ENCODE results near the gene LTBP2.
"Not testable (repeated sequence)": the region's sequence is repeated elsewhere in the genome, so short reads cannot be mapped to it uniquely, and the experiment has no call there.

The LTBP2 gene

GRCh38 chr14:74463697-74464096, 148.3 kb downstream of the LTBP2 start:
- Histone ChIP-seq H3K4me3 (ENCODE audit: low read length) (no peak overlapping the region), H3K4me1 (ENCODE audit: control insufficient read depth, insufficient read depth, low read length) (peaks cover 5% of the 10 kb centered on the region), H3K27me3 (replicated peaks; ENCODE audit: control insufficient read depth, insufficient read depth, low read length) (peaks cover 15% of the 10 kb centered on the region), H3K9me3 (ENCODE audit: control insufficient read depth, low read length) (no peaks in the 10 kb centered on the region), H3K36me3 (ENCODE audit: control insufficient read depth, insufficient read depth, low read length, severe bottlenecking) (no peaks in the 10 kb centered on the region), H3K9ac (ENCODE audit: low read length) (no peak overlapping the region)
- DNase-seq (ENCODE audit: low read depth), result no peak

DNA sequence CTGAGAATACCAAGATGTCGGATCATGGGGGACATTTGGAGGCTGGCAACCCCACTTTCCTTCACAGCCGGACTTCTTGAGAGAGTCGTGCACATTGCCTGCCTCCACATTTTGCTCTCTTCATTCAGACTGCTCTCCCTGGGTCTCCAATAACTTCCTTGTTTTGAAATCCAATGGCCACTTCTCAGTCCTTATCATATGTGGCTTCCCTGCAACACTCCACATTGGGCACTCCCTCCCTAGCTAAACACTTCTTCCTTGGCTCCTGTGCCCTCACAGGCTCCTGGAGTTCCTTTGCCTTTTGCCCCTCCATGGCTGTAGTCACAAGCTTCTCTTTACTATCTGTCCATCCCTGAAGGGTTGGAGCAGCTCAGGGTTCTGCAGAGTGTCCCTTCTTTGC, 149.0 kb downstream of the LTBP2 start:
- Histone ChIP-seq H3K9me3 (ENCODE audit: control insufficient read depth, low read length) (no peaks in the 10 kb centered on the region), H3K9ac (ENCODE audit: low read length) (no peak overlapping the region), H3K4me1 (ENCODE audit: control insufficient read depth, insufficient read depth, low read length) (peaks cover 5% of the 10 kb centered on the region), H3K36me3 (ENCODE audit: control insufficient read depth, insufficient read depth, low read length, severe bottlenecking) (no peaks in the 10 kb centered on the region), H3K4me3 (ENCODE audit: low read length) (no peak overlapping the region), H3K27me3 (replicated peaks; ENCODE audit: control insufficient read depth, insufficient read depth, low read length) (peaks cover 15% of the 10 kb centered on the region)
- DNase-seq (ENCODE audit: low read depth), result no peak

DNA sequence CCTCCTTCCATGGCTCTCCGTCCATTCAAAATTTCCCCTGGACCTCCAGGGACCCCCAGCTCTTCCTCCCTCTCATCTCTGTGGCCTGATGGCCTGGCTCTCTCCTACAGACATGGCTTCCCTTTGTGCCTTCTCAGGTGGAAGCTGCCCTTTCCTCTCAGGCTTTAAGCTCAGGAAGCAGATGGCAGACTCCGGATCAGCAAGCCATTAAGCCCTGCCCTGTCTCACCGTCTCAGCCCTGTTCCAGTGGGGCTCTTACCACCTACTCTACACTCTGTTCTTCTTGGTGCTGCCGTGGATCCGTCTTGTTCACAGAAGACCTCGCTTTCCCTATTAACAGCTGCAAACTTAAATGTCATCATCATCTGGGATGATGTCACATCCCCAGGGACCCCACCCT, 152.1 kb downstream of the LTBP2 start:
- peaks cover 5% of the 10 kb centered on the region for H3K4me1 ChIP-seq (ENCODE audit: control insufficient read depth, insufficient read depth, low read length)
- no peak overlapping the region for H3K4me3 ChIP-seq (ENCODE audit: low read length)
- H3K9ac ChIP-seq (ENCODE audit: low read length), result no peak overlapping the region
- H3K36me3 ChIP-seq (ENCODE audit: control insufficient read depth, insufficient read depth, low read length, severe bottlenecking), result no peaks in the 10 kb centered on the region
- DNase-seq (ENCODE audit: low read depth), result no peak
- no peaks in the 10 kb centered on the region for H3K9me3 ChIP-seq (ENCODE audit: control insufficient read depth, low read length)
- peaks cover 25% of the 10 kb centered on the region for H3K27me3 ChIP-seq (replicated peaks; ENCODE audit: control insufficient read depth, insufficient read depth, low read length)

GRCh38 chr14:74459289-74459946, 152.6 kb downstream of the LTBP2 start:
- DNase-seq (ENCODE audit: low read depth), result peak; percentile 79
- H3K4me1 ChIP-seq (ENCODE audit: control insufficient read depth, insufficient read depth, low read length), result peaks cover 5% of the 10 kb centered on the region
- no peak overlapping the region for H3K4me3 ChIP-seq (ENCODE audit: low read length)
- no peak overlapping the region for H3K9ac ChIP-seq (ENCODE audit: low read length)
- no peaks in the 10 kb centered on the region for H3K9me3 ChIP-seq (ENCODE audit: control insufficient read depth, low read length)
- H3K27me3 ChIP-seq (replicated peaks; ENCODE audit: control insufficient read depth, insufficient read depth, low read length), result peaks cover 25% of the 10 kb centered on the region
- no peaks in the 10 kb centered on the region for H3K36me3 ChIP-seq (ENCODE audit: control insufficient read depth, insufficient read depth, low read length, severe bottlenecking)

DNA sequence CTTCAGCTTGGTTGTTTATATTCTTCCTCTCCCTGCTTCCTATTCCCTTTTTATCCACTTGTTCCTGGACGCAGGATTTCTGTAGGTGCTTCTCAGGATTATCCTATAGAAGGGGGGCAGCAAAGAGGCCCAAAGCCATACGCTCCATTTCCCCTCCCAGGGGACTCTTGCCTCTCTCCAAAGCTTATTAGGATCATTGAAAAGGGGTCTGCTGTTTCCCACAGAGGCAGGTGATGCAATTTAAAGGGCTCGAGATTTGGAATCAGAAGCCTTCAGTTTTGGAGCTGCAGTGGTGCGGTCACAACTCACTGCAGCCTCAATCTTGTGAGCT, 154.5 kb downstream of the LTBP2 start:
- Histone ChIP-seq H3K36me3 (ENCODE audit: control insufficient read depth, insufficient read depth, low read length, severe bottlenecking) (no peaks in the 10 kb centered on the region), H3K27me3 (replicated peaks; ENCODE audit: control insufficient read depth, insufficient read depth, low read length) (peaks cover 11% of the 10 kb centered on the region), H3K9ac (ENCODE audit: low read length) (no peak overlapping the region), H3K4me1 (ENCODE audit: control insufficient read depth, insufficient read depth, low read length) (peaks cover 9% of the 10 kb centered on the region), H3K9me3 (ENCODE audit: control insufficient read depth, low read length) (no peaks in the 10 kb centered on the region), H3K4me3 (ENCODE audit: low read length) (no peak overlapping the region)
- no peak for DNase-seq (ENCODE audit: low read depth)

GRCh38 chr14:74456684-74457564, 155.1 kb downstream of the LTBP2 start:
- H3K36me3 ChIP-seq (ENCODE audit: control insufficient read depth, insufficient read depth, low read length, severe bottlenecking), result no peaks in the 10 kb centered on the region
- H3K27me3 ChIP-seq (replicated peaks; ENCODE audit: control insufficient read depth, insufficient read depth, low read length), result peaks cover 11% of the 10 kb centered on the region
- H3K9me3 ChIP-seq (ENCODE audit: control insufficient read depth, low read length), result no peaks in the 10 kb centered on the region
- H3K9ac ChIP-seq (ENCODE audit: low read length), result no peak overlapping the region
- H3K4me1 ChIP-seq (ENCODE audit: control insufficient read depth, insufficient read depth, low read length), result peaks cover 14% of the 10 kb centered on the region
- no peak for DNase-seq (ENCODE audit: low read depth)
- H3K4me3 ChIP-seq (ENCODE audit: low read length), result no peak overlapping the region

DNA sequence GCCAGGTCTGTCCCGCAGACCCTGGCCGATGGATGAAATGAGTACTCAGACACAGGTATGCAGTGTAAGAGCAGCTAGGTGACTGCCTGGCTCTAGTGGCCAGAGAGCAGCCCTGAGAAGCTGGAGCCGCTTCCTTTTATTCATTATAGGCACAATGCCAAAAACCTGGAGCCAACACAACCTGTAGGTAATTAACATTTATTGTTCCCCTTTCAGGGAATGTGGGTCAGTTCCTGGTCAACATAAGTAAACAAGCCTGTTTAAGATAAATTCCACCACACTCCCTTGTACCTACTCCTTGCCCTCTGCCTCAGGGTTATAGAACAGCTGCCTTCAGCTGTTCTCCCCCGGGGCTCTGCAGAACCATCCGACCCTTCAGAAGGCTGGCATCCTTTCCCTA, 157.6 kb downstream of the LTBP2 start:
- peaks cover 11% of the 10 kb centered on the region for H3K27me3 ChIP-seq (replicated peaks; ENCODE audit: control insufficient read depth, insufficient read depth, low read length)
- not testable (repeated sequence) for H3K4me1 ChIP-seq (ENCODE audit: control insufficient read depth, insufficient read depth, low read length); H3K4me3 ChIP-seq (ENCODE audit: low read length); H3K9ac ChIP-seq (ENCODE audit: low read length); H3K36me3 ChIP-seq (ENCODE audit: control insufficient read depth, insufficient read depth, low read length, severe bottlenecking); DNase-seq (ENCODE audit: low read depth); H3K9me3 ChIP-seq (ENCODE audit: control insufficient read depth, low read length)
